Ishikawa (cell line): ENCODE results near the gene HEATR1.

Experiments
- CEBPB ChIP-seq: IDR thresholded peaks from 2 replicates; pipeline ENCODE4 v1.6.1; 2012
- EP300 ChIP-seq: IDR thresholded peaks from 2 replicates; pipeline ENCODE4 v1.6.1; 2012; ENCODE audit warnings: borderline replicate concordance
- FOXM1 ChIP-seq: IDR thresholded peaks from 2 replicates; pipeline ENCODE4 v1.6.1; 2012; ENCODE audit warnings: low read depth, borderline replicate concordance
- RAD21 ChIP-seq: IDR thresholded peaks from 2 replicates; pipeline ENCODE4 v1.6.1; 2012; ENCODE audit warnings: low read depth
- REST ChIP-seq: IDR thresholded peaks from 2 replicates; pipeline ENCODE4 v1.6.1; 2012; ENCODE audit warnings: low read depth, mild to moderate bottlenecking
- TAF1 ChIP-seq: IDR thresholded peaks from 2 replicates; pipeline ENCODE4 v1.6.1; 2012; ENCODE audit warnings: low read depth, mild to moderate bottlenecking
- YY1 ChIP-seq: IDR thresholded peaks from 2 replicates; pipeline ENCODE4 v1.6.1; 2012; ENCODE audit warnings: low read depth

- TF ChIP-seq RAD21 (no peak), CEBPB (no peak), EP300 (no peak), FOXM1 (no peak), REST (no peak), TAF1 (no peak), YY1 (no peak)
Observed at GRCh38 chr1:236565530-236565929, 38.8 kb downstream of the HEATR1 start.
